HG02642 (cell line): Measurements from ENCODE around the gene ULK2.

Source experiments
- ATAC-seq: cut with Tn5 transposase; IDR thresholded peaks from one replicate; pipeline ENCODE4 v1.9.1; 2021; ENCODE audit warnings: mild to moderate bottlenecking; ENCODE audit not compliant: unreplicated experiment, poor library complexity

The ULK2 gene

GRCh38 chr17:19750020-19750572 lies 117.6 kb downstream of the ULK2 start:
- ATAC-seq: no peak

- ATAC-seq: no peak
These were observed 118.9 kb downstream of the ULK2 start for GRCh38 chr17:19748807-19749193.

GRCh38 chr17:19747829-19748806 lies 119.6 kb downstream of the ULK2 start, which contains the start of gene ALDH3A1:
Gene ALDH3A1 (minus strand): TSS chr17:19748298. CDS start chr17:19745129, 3,169 bp downstream.
- no peak for ATAC-seq

- ATAC-seq: no peak
These were observed 120.5 kb downstream of the ULK2 start for GRCh38 chr17:19747159-19747719.

- ATAC-seq: no peak
These were observed 121.2 kb downstream of the ULK2 start for GRCh38 chr17:19746517-19746916.

GRCh38 chr17:19744922-19745757 lies 122.6 kb downstream of the ULK2 start:
- ATAC-seq: no peak

GRCh38 chr17:19744492-19744891 lies 123.2 kb downstream of the ULK2 start:
- ATAC-seq: no peak

- ATAC-seq: no peak
These were observed 124.3 kb downstream of the ULK2 start for GRCh38 chr17:19743101-19744100.

- no peak for ATAC-seq
These were observed 125.2 kb downstream of the ULK2 start for GRCh38 chr17:19742495-19742894.

GRCh38 chr17:19741832-19742457 lies 125.8 kb downstream of the ULK2 start:
- ATAC-seq: no peak

GRCh38 chr17:19740933-19741332 lies 126.8 kb downstream of the ULK2 start:
- ATAC-seq: no peak

GRCh38 chr17:19739241-19740201 lies 128.2 kb downstream of the ULK2 start:
- ATAC-seq: no peak

- no peak for ATAC-seq
These were observed 129.0 kb downstream of the ULK2 start for GRCh38 chr17:19738757-19739156.

- ATAC-seq: no peak
These were observed 129.7 kb downstream of the ULK2 start for GRCh38 chr17:19738073-19738449.

- ATAC-seq: no peak
These were observed 130.2 kb downstream of the ULK2 start for GRCh38 chr17:19737305-19738072.

- no peak for ATAC-seq
These were observed 131.7 kb downstream of the ULK2 start for GRCh38 chr17:19736071-19736470.

GRCh38 chr17:19733953-19734526 lies 133.7 kb downstream of the ULK2 start:
- no peak for ATAC-seq
